MM.1S (cell line): Measurements from ENCODE around the gene HAPLN2.

Source experiments
- DNase-seq: peaks from one replicate; pipeline ENCODE4 v3.0.0-alpha.2; 2015
- H2AFZ ChIP-seq: fragments of 300-600 bp; sonication (generic); 2 replicates; pipeline ENCODE4 v1.6.0; 2016; ENCODE audit warnings: antibody characterized with exemption, low read length
- H3F3A ChIP-seq: fragments of 300-600 bp; sonication (generic); 2 replicates; pipeline ENCODE4 v1.6.1; 2016; ENCODE audit warnings: mild to moderate bottlenecking, antibody characterized with exemption, low read length, moderate library complexity, mixed read lengths; ENCODE audit not compliant: insufficient read depth
- H3K27ac ChIP-seq: fragments of 300-600 bp; sonication (generic); 2 replicates; pipeline ENCODE4 v1.5.1; 2016; ENCODE audit warnings: mild to moderate bottlenecking, low read length
- H3K27me3 ChIP-seq: fragments of 300-600 bp; sonication (generic); replicated peaks from 2 replicates; pipeline ENCODE4 v1.6.0; 2016; ENCODE audit warnings: low read length; ENCODE audit not compliant: insufficient read depth
- H3K36me3 ChIP-seq: fragments of 300-600 bp; sonication (generic); replicated peaks from 2 replicates; pipeline ENCODE4 v1.6.1; 2016; ENCODE audit warnings: mild to moderate bottlenecking, low read length, mixed read lengths; ENCODE audit not compliant: insufficient read depth
- H3K4me1 ChIP-seq: fragments of 300-600 bp; sonication (generic); 2 replicates; pipeline ENCODE4 v1.6.1; 2016; ENCODE audit warnings: low read length, mixed read lengths
- H3K4me2 ChIP-seq: fragments of 300-600 bp; sonication (generic); 2 replicates; pipeline ENCODE4 v1.6.0; 2016; ENCODE audit warnings: low read depth, low read length
- H3K4me3 ChIP-seq: fragments of 300-600 bp; sonication (generic); 2 replicates; pipeline ENCODE4 v1.5.1; 2016; ENCODE audit warnings: low read length, mixed read lengths
- H3K79me2 ChIP-seq: fragments of 300-600 bp; sonication (generic); 2 replicates; pipeline ENCODE4 v1.6.1; 2016; ENCODE audit warnings: mixed run types, low read length, mixed read lengths
- H3K9ac ChIP-seq: fragments of 300-600 bp; sonication (generic); 2 replicates; pipeline ENCODE4 v1.6.1; 2016; ENCODE audit warnings: low read length, mixed read lengths
- H3K9me2 ChIP-seq: fragments of 300-600 bp; sonication (generic); replicated peaks from 2 replicates; pipeline ENCODE4 v1.6.1; 2016; ENCODE audit warnings: mild to moderate bottlenecking, low read length, mixed read lengths; ENCODE audit not compliant: insufficient read depth
- H3K9me3 ChIP-seq: fragments of 300-600 bp; sonication (generic); replicated peaks from 2 replicates; pipeline ENCODE4 v1.6.1; 2016; ENCODE audit warnings: mild to moderate bottlenecking, low read length, mixed read lengths; ENCODE audit not compliant: insufficient read depth
- H4K20me1 ChIP-seq: fragments of 300-600 bp; sonication (generic); 2 replicates; pipeline ENCODE4 v1.6.1; 2016; ENCODE audit warnings: mild to moderate bottlenecking, low read length, moderate library complexity, mixed read lengths; ENCODE audit not compliant: insufficient read depth
- CTCF ChIP-seq: fragments of 300-600 bp; sonication (generic); IDR thresholded peaks from 2 replicates; pipeline ENCODE4 v1.5.1; 2016; ENCODE audit warnings: antibody characterized with exemption, low read length, mixed read lengths
- EZH2 ChIP-seq: fragments of 300-600 bp; sonication (generic); optimal IDR thresholded peaks from 2 replicates; pipeline ENCODE3; 2017; ENCODE audit warnings: low read depth, mild to moderate bottlenecking, antibody characterized with exemption, low read length, mixed read lengths
- EZH2phosphoT487 ChIP-seq: fragments of 300-600 bp; sonication (generic); IDR thresholded peaks from 2 replicates; pipeline ENCODE4 v1.6.1; 2018; ENCODE audit warnings: antibody characterized with exemption, low read length

The HAPLN2 gene

GRCh38 chr1:156656806-156657740, 37.9 kb downstream of the HAPLN2 start:
- H3K4me2 ChIP-seq = peak overlapping the region; percentile 76
- H3K4me3 ChIP-seq = peak overlapping the region; percentile 32; the same call in 1 of the 2 replicates
- no peaks in the 10 kb centered on the region for H3K9me3 ChIP-seq
- peaks cover 46% of the 10 kb centered on the region for H4K20me1 ChIP-seq
- DNase-seq = peak; percentile 67
- peaks cover 94% of the 10 kb centered on the region for H3K79me2 ChIP-seq
- no peaks in the 10 kb centered on the region for H3K9me2 ChIP-seq
- peaks cover 25% of the 10 kb centered on the region for H3F3A ChIP-seq
- TF ChIP-seq EZH2phosphoT487 = no peak
- peak; percentile 98 for TF ChIP-seq CTCF
- H3K9ac ChIP-seq = peak overlapping the region; percentile 32; the same call in 1 of the 2 replicates
- peak overlapping the region; percentile 28; the same call in 1 of the 2 replicates for H3K27ac ChIP-seq
- no peaks in the 10 kb centered on the region for H3K36me3 ChIP-seq
- no peaks in the 10 kb centered on the region for H3K27me3 ChIP-seq
- H2AFZ ChIP-seq = no peak overlapping the region
- peaks cover 27% of the 10 kb centered on the region for H3K4me1 ChIP-seq

- Histone ChIP-seq H4K20me1 (peaks cover 41% of the 10 kb centered on the region), H3F3A (peaks cover 29% of the 10 kb centered on the region), H3K27ac (peak overlapping the region; percentile 28; the same call in 1 of the 2 replicates), H3K9me3 (no peaks in the 10 kb centered on the region), H3K9me2 (no peaks in the 10 kb centered on the region), H2AFZ (no peak overlapping the region), H3K36me3 (no peaks in the 10 kb centered on the region), H3K79me2 (peaks cover 89% of the 10 kb centered on the region), H3K27me3 (no peaks in the 10 kb centered on the region), H3K9ac (peak overlapping the region; percentile 32; the same call in 1 of the 2 replicates), H3K4me1 (peaks cover 34% of the 10 kb centered on the region), H3K4me2 (peak overlapping the region; percentile 76), H3K4me3 (peak overlapping the region; percentile 32; the same call in 1 of the 2 replicates)
- TF ChIP-seq CTCF (no peak; the same call in 1 of the 2 replicates), EZH2phosphoT487 (no peak), EZH2 (no peak)
- peak; percentile 37 for DNase-seq
Observed at GRCh38 chr1:156657741-156658319, 38.6 kb downstream of the HAPLN2 start.

- H3K4me1 ChIP-seq = peaks cover 41% of the 10 kb centered on the region
- H3K79me2 ChIP-seq = peaks cover 82% of the 10 kb centered on the region
- no peak overlapping the region for H3K4me3 ChIP-seq
- peaks cover 37% of the 10 kb centered on the region for H4K20me1 ChIP-seq
- H3F3A ChIP-seq = peaks cover 29% of the 10 kb centered on the region
- H2AFZ ChIP-seq = no peak overlapping the region
- TF ChIP-seq EZH2 = no peak
- no peaks in the 10 kb centered on the region for H3K36me3 ChIP-seq
- H3K9ac ChIP-seq = no peak overlapping the region
- H3K9me2 ChIP-seq = no peaks in the 10 kb centered on the region
- no peak overlapping the region for H3K27ac ChIP-seq
- H3K4me2 ChIP-seq = peak overlapping the region; percentile 76
- no peaks in the 10 kb centered on the region for H3K27me3 ChIP-seq
- no peak for DNase-seq
- no peaks in the 10 kb centered on the region for H3K9me3 ChIP-seq
Observed at GRCh38 chr1:156658496-156658895, 39.3 kb downstream of the HAPLN2 start.
